GM23338 (cell line): ENCODE results near the gene PRPF40B.

Source experiments
- CREB1 ChIP-seq: fragments of 250-450 bp; sonication (Bioruptor Pico); IDR thresholded peaks from 2 replicates; pipeline ENCODE4 v1.5.0; 2020; ENCODE audit warnings: low read depth, mild to moderate bottlenecking, moderate library complexity
- CTCF ChIP-seq, 2 experiments: fragments of 200-600 bp in 1 of 2; sonication (generic) in 1 of 2; conservative IDR thresholded peaks; 2 replicates each; pipeline versions ENCODE4 v1.5.1 to v1.6.1; 2016 to 2017; ENCODE audit warnings: antibody characterized with exemption in 2 of 2, low read depth in 2 of 2, mild to moderate bottlenecking in 2 of 2, moderate library complexity in 1 of 2
- ETS1 ChIP-seq: IDR thresholded peaks from 2 replicates; pipeline ENCODE4 v1.6.1; 2016; ENCODE audit warnings: antibody characterized with exemption
- EZH2 ChIP-seq: fragments of 200-600 bp; sonication (generic); IDR thresholded peaks from one replicate; pipeline ENCODE4 v1.8.0; 2017; ENCODE audit warnings: antibody characterized with exemption, mild to moderate bottlenecking, low read depth; ENCODE audit not compliant: unreplicated experiment
- EZH2phosphoT487 ChIP-seq: fragments of 200-600 bp; sonication (generic); IDR thresholded peaks from one replicate; pipeline ENCODE4 v1.8.1; 2018; ENCODE audit warnings: antibody characterized with exemption; ENCODE audit not compliant: unreplicated experiment
- JUNB ChIP-seq: IDR thresholded peaks from one replicate; pipeline ENCODE4 v1.6.1; 2016; ENCODE audit warnings: antibody characterized with exemption; ENCODE audit not compliant: unreplicated experiment
- NANOG ChIP-seq: IDR thresholded peaks from 2 replicates; pipeline ENCODE4 v1.6.1; 2016; ENCODE audit warnings: antibody characterized with exemption, borderline replicate concordance
- POLR2AphosphoS5 ChIP-seq: IDR thresholded peaks from 2 replicates; pipeline ENCODE4 v1.6.1; 2016; ENCODE audit warnings: antibody characterized with exemption, low read depth
- REST ChIP-seq: IDR thresholded peaks from one replicate; pipeline ENCODE4 v1.6.1; 2018; ENCODE audit warnings: antibody characterized with exemption; ENCODE audit not compliant: unreplicated experiment
- ZNF114 ChIP-seq: fragments of 250-450 bp; sonication (Bioruptor Pico); IDR thresholded peaks from 2 replicates; pipeline ENCODE4 v1.5.0; 2020; ENCODE audit warnings: mild to moderate bottlenecking, moderate library complexity
- ZNF331 ChIP-seq: fragments of 250-450 bp; sonication (Bioruptor Pico); IDR thresholded peaks from 2 replicates; pipeline ENCODE4 v1.5.0; 2020; ENCODE audit warnings: low read depth, mild to moderate bottlenecking, moderate library complexity

GRCh38 chr12:49588281-49588680 lies 35.1 kb upstream of the PRPF40B start:
- TF ChIP-seq POLR2AphosphoS5 (no peak), EZH2phosphoT487 (no peak), CTCF (conservative IDR thresholded peaks at IDR 0.05; ENCODE audit: low read depth in 2 of 2) (no peak), CREB1 (CRISPR knock-in tag) (no peak), JUNB (no peak), EZH2 (no peak), REST (no peak), ZNF114 (CRISPR knock-in tag) (no peak), ETS1 (no peak), NANOG (no peak), ZNF331 (CRISPR knock-in tag) (no peak)
